Psoas muscle (tissue), 8 donors: Measurements from ENCODE around the gene IPO9. TPM values are rescaled to one million over a fixed set of nuclear protein-coding genes. Genes with fewer than 3 reads are reported as not detected.
A peak's percentile ranks its signal among the peaks of the same experiment; 100 is the strongest.

Experiments used
- ATAC-seq, 4 donors: fragments of 200-7000 bp; cut with Tn5 transposase; one replicate each; pipeline ENCODE4 v1.9.1; 2020; ENCODE audit warnings: moderate library complexity in 3 of 4, mild to moderate bottlenecking in 2 of 4
- DNase-seq, 2 donors: peaks; one replicate each; pipeline ENCODE4 v3.0.0-alpha.2; 2020
- H3K27ac ChIP-seq: fragments of 200-600 bp; one replicate; pipeline ENCODE4 v1.8.0; 2022
- H3K27me3 ChIP-seq, 3 donors: fragments of 200-600 bp in 1 of 3; one replicate each; pipeline versions ENCODE4 v1.6.1 to v1.8.0; 2013 to 2022; ENCODE audit warnings: low read length in 2 of 3, mild to moderate bottlenecking in 2 of 3, moderate library complexity in 1 of 3; ENCODE audit not compliant: insufficient read depth in 3 of 3
- H3K36me3 ChIP-seq, 2 donors: fragments of 200-600 bp in 1 of 2; one replicate each; pipeline versions ENCODE4 v1.6.1 to v1.8.0; 2013 to 2022; ENCODE audit warnings: low read depth in 1 of 2, mild to moderate bottlenecking in 1 of 2, moderate library complexity in 1 of 2; ENCODE audit not compliant: insufficient read depth in 1 of 2
- H3K4me1 ChIP-seq: fragments of 200-600 bp; one replicate; pipeline ENCODE4 v1.8.0; 2022
- H3K4me3 ChIP-seq: fragments of 200-600 bp; one replicate; pipeline ENCODE4 v1.8.0; 2022; ENCODE audit warnings: mild to moderate bottlenecking
- H3K9me3 ChIP-seq: fragments of 200-600 bp; one replicate; pipeline ENCODE4 v1.8.0; 2022
- WGBS, 3 donors: extraction: QIAGEN DNeasy Blood & Tissue Kit; methylation state at CpG; one replicate each; pipeline versions ENCODE4 v1.1.6 to v1.1.7; 2013; 5-methylcytosine and 5-hydroxymethylcytosine counted together
- intact Hi-C, 2 donors: fragments of 100-400 bp; cut with DNase I; formaldehyde crosslinking; loops; one replicate each; pipeline versions ENCODE4 v1.11.0 to v1.14.2; 2022
- polyA plus RNA-seq, 3 donors: library from polyadenylated mRNA; stranded (reverse); fragments of 200-250 nt; gene quantifications; one replicate each; pipeline ENCODE4 v1.2.3, GENCODE V29; 2013
- total RNA-seq, 4 donors: library from RNA; stranded (reverse); fragmentation: NEBNext Ultra II Directional in 2 of 4; extraction: Animal tissue kit (Norgen Biotek cat#: 25700) in 2 of 4; gene quantifications; one replicate each; pipeline versions ENCODE4 v1.2.1 to v1.2.4, GENCODE V29; 2021 to 2023
- TF ChIP-seq, protein P1 (sequence below): fragments of 200-600 bp; IDR thresholded peaks from one replicate; pipeline ENCODE4 v1.8.0; 2022; ENCODE audit warnings: antibody characterized with exemption
- donor health status: healthy with polysubstance abuse.
- donor health status: DM: no; HTN: no; CAD: no; lungs with moderate emphysema.
- donor health status: Bipolar disorder and iron deficiency.
- donor health status: healthy.
- donor health status: DM: yes; HTN: yes; CAD: no.
- donor health status: DM: no; HTN: no; CAD: no.
- donor health status: DM: no; HTN: no; CAD: no.
- donor health status: DM: yes; HTN: yes; CAD: no.

IPO9 gene
- total and polyA plus RNA-seq, 7 donors = 6.6 to 26.9 (median 20.1) TPM

DNA sequence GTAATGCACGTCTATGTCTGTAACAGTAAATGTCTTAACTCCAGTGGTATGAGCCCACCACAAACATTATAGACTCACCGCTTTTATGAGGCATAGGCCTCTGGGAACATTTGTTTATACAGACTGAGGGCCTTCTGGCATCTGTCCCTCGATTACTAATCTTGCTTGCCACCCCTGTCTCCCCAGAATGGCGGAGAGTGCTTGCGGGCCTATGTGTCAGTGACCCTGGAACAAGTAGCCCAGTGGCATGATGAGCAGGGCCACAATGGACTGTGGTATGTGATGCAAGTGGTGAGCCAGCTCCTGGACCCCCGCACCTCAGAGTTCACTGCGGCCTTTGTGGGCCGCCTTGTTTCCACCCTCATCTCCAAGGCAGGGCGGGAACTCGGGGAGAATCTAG, 41.4 kb downstream of the IPO9 start:
- no peak for DNase-seq
- no peaks in the 10 kb centered on the region for H3K27me3 ChIP-seq
- H3K4me1 ChIP-seq = no peaks in the 10 kb centered on the region
- intact Hi-C loops = no loop called here
- peaks cover 23 to 100% of the 10 kb centered on the region in 2 donors for H3K36me3 ChIP-seq
- H3K9me3 ChIP-seq = no peaks in the 10 kb centered on the region
- no peak overlapping the region for H3K4me3 ChIP-seq
- WGBS, 3 donors = 96 to 99% (median 97%) methylated on average over 10 of the region's 10 CpGs
- TF ChIP-seq, protein P1, sequence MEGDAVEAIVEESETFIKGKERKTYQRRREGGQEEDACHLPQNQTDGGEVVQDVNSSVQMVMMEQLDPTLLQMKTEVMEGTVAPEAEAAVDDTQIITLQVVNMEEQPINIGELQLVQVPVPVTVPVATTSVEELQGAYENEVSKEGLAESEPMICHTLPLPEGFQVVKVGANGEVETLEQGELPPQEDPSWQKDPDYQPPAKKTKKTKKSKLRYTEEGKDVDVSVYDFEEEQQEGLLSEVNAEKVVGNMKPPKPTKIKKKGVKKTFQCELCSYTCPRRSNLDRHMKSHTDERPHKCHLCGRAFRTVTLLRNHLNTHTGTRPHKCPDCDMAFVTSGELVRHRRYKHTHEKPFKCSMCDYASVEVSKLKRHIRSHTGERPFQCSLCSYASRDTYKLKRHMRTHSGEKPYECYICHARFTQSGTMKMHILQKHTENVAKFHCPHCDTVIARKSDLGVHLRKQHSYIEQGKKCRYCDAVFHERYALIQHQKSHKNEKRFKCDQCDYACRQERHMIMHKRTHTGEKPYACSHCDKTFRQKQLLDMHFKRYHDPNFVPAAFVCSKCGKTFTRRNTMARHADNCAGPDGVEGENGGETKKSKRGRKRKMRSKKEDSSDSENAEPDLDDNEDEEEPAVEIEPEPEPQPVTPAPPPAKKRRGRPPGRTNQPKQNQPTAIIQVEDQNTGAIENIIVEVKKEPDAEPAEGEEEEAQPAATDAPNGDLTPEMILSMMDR = no peak
- ATAC-seq = no peak
- no peak overlapping the region for H3K27ac ChIP-seq

DNA sequence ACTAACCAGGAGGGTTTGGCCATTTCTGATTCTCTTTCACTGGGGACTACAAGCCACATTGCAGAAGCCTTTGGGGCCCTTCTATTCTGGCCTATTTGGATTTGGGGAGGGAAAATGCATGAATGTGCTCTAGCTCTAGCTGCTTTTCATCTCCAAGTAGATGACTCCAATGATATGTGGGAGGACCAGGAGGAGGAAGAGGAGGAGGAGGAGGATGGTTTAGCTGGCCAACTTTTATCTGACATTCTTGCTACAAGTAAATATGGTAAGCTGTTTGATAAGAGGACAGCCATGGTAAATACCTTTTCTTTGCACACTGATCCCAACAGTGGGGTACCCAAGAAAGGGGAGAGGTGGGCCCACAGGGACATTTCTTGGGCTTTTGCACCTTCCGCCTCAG, 45.7 kb downstream of the IPO9 start:
- Histone ChIP-seq H3K9me3 (no peaks in the 10 kb centered on the region), H3K27ac (no peak overlapping the region), H3K27me3 (no peaks in the 10 kb centered on the region), H3K4me3 (no peak overlapping the region), H3K4me1 (peaks cover 18% of the 10 kb centered on the region), H3K36me3 (peaks cover 18 to 68% of the 10 kb centered on the region in 2 donors)
- TF ChIP-seq, protein P1 = no peak
- 94 to 100% (median 97%) methylated on average over 1 of the region's 1 CpG for WGBS, 3 donors
- intact Hi-C loops = loop anchor here (5.0 kb wide), 1 partner anchor 98 kb away; no protein-coding TSS in a partner anchor
- DNase-seq = no peak
- ATAC-seq = no peak

DNA sequence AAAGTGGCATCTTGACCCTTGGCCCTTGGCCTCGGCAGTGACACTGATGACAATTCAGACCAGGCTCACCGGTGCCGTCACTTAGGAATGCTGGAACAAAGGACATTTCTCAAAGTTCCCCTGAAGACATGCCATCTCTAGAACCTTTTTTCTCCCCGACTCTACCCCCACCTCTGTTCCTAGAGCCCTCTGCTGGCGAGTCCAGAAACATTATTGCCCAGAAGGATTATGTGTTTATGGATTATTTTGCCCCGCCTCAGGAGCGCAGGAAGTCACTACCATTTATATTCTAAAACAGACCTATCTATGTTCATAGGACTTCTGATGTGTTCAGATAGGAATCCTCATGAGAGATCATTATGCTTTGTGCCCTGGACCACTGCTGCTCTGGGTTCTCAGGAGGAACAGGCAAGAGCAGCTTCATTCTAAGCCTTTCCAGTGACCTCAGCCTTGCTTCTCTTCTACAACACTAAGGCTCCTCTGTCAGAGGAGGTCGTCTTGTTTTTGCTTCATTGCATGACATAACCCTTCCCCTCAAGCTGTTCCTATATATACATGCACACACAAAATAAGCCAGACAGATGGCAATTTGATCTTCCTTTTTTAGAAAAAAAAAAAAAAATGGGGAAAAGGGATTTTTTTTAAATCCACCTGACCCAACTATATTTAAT, 47.3 kb downstream of the IPO9 start:
- DNase-seq (no peak), ATAC-seq (no peak)
- Histone ChIP-seq H3K9me3 (no peaks in the 10 kb centered on the region), H3K36me3 (peaks cover 10 to 52% of the 10 kb centered on the region in 2 donors), H3K27me3 (no peaks in the 10 kb centered on the region), H3K4me1 (peaks cover 33% of the 10 kb centered on the region), H3K27ac (no peak overlapping the region), H3K4me3 (no peak overlapping the region)
- WGBS, 3 donors = 54 to 72% (median 63%) methylated on average over 8 of the region's 8 CpGs
- intact Hi-C loops = loop anchor here (5.0 kb wide), 1 partner anchor 96 kb away; no protein-coding TSS in a partner anchor
- TF ChIP-seq, protein P1 = peak; percentile 11

DNA sequence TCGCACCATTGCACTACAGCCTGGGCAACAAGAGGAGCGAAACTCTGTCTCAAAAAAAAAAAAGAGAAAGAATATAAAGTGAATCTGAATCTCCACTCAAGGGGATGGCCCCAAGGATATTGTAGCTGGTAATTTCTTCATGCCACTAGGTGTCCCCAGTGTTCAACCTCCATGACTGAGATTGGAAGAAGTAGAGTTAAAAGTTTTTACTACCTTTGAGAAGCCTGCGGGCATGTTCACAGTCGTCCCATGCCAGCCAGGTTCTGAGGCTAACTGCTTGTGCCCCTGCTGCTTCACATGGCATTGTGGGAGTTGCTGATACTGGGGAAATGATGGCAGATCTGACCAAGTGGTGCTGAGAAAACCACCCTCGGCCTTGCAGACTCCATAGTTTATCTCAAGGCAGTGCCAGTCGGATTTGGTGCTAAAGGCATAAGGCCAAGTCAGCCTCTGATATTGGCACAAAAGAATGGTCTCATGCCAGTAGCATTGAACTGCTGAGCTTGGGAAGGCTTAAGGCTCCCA, 49.0 kb downstream of the IPO9 start:
- intact Hi-C loops = loop anchor here (5.0 kb wide), 1 partner anchor 94 kb away; no protein-coding TSS in a partner anchor
- ATAC-seq = peak; percentile 58 to 76 (median 62)
- Histone ChIP-seq H3K27ac (peak overlapping the region; percentile 75), H3K27me3 (no peaks in the 10 kb centered on the region), H3K36me3 (peaks cover 3 to 35% of the 10 kb centered on the region in 2 donors), H3K4me3 (no peak overlapping the region), H3K4me1 (peaks cover 47% of the 10 kb centered on the region), H3K9me3 (no peaks in the 10 kb centered on the region)
- TF ChIP-seq, protein P1 = peak; percentile 73
- no peak for DNase-seq
- WGBS, 3 donors = 36 to 40% (median 39%) methylated on average over 6 of the region's 6 CpGs
